Astrocyte (in vitro differentiated cells and primary cell): Measurements from ENCODE around the gene GFOD1. TPM values are rescaled to one million over a fixed set of nuclear protein-coding genes. Genes with fewer than 3 reads are reported as not detected.

Experiments used
- DNase-seq: peaks from one replicate; pipeline ENCODE4 v3.0.0-alpha.2; 2010; ENCODE audit warnings: low read depth
- FAIRE-seq: peaks from 2 replicates; lab custom pipeline; 2011; peaks lifted over from hg19 to GRCh38; lab: Jason Lieb, UNC
- H2AFZ ChIP-seq: 2 replicates; pipeline ENCODE4 v1.6.0; 2012; ENCODE audit warnings: low read depth, low read length, inconsistent platforms
- H3K27ac ChIP-seq: 2 replicates; pipeline ENCODE4 v1.5.1; 2011; ENCODE audit warnings: low read depth, low read length, inconsistent platforms
- H3K27me3 ChIP-seq: 2 replicates; pipeline ENCODE4 v1.6.0; 2011; ENCODE audit warnings: low read length, inconsistent platforms; ENCODE audit not compliant: insufficient read depth
- H3K36me3 ChIP-seq: 2 replicates; pipeline ENCODE4 v1.5.1; 2011; ENCODE audit warnings: low read length, inconsistent platforms; ENCODE audit not compliant: insufficient read depth
- H3K4me1 ChIP-seq: 2 replicates; pipeline ENCODE4 v1.5.1; 2011; ENCODE audit warnings: low read length, inconsistent platforms; ENCODE audit not compliant: insufficient read depth
- H3K4me2 ChIP-seq: 2 replicates; pipeline ENCODE4 v1.6.0; 2012; ENCODE audit warnings: low read length, inconsistent platforms
- H3K4me3 ChIP-seq: 2 replicates; pipeline ENCODE4 v1.5.1; 2011; ENCODE audit warnings: low read depth, mild to moderate bottlenecking, low read length, inconsistent platforms; ENCODE audit not compliant: insufficient read depth
- H3K79me2 ChIP-seq: 2 replicates; pipeline ENCODE4 v1.6.0; 2012; ENCODE audit warnings: mild to moderate bottlenecking, low read length, inconsistent platforms; ENCODE audit not compliant: insufficient read depth
- H3K9ac ChIP-seq: 2 replicates; pipeline ENCODE4 v1.6.0; 2012; ENCODE audit warnings: mild to moderate bottlenecking, low read length, inconsistent platforms
- H3K9me3 ChIP-seq: 2 replicates; pipeline ENCODE4 v1.5.1; 2012; ENCODE audit warnings: low read depth, mild to moderate bottlenecking, low read length, inconsistent platforms; ENCODE audit not compliant: insufficient read depth
- H4K20me1 ChIP-seq: 2 replicates; pipeline ENCODE4 v1.6.0; 2012; ENCODE audit warnings: low read length, inconsistent platforms; ENCODE audit not compliant: insufficient read depth
- H3K27ac Mint-ChIP-seq: one replicate; pipeline ENCODE4 v1.8.0; 2021; ENCODE audit warnings: mild to moderate bottlenecking, mixed read lengths; ENCODE audit not compliant: unreplicated experiment
- H3K27me3 Mint-ChIP-seq: one replicate; pipeline ENCODE4 v1.8.0; 2021; ENCODE audit warnings: low read depth, mixed read lengths; ENCODE audit not compliant: unreplicated experiment
- H3K36me3 Mint-ChIP-seq: one replicate; pipeline ENCODE4 v1.8.0; 2021; ENCODE audit warnings: low read depth, mixed read lengths; ENCODE audit not compliant: unreplicated experiment
- H3K4me1 Mint-ChIP-seq: one replicate; pipeline ENCODE4 v1.8.0; 2021; ENCODE audit warnings: low read depth, mixed read lengths; ENCODE audit not compliant: unreplicated experiment
- H3K4me3 Mint-ChIP-seq: one replicate; pipeline ENCODE4 v1.8.0; 2021; ENCODE audit warnings: mild to moderate bottlenecking, moderate library complexity, mixed read lengths; ENCODE audit not compliant: unreplicated experiment
- H3K9me3 Mint-ChIP-seq: one replicate; pipeline ENCODE4 v1.8.0; 2021; ENCODE audit warnings: mild to moderate bottlenecking, mixed read lengths; ENCODE audit not compliant: unreplicated experiment
- CTCF ChIP-seq: IDR thresholded peaks from 2 replicates; pipeline ENCODE4 v1.5.1; 2011; ENCODE audit warnings: low read depth, mild to moderate bottlenecking, inconsistent platforms, low read length, moderate library complexity; ENCODE audit not compliant: insufficient read depth
- EZH2 ChIP-seq: IDR thresholded peaks from 2 replicates; pipeline ENCODE4 v1.6.1; 2012; ENCODE audit warnings: mild to moderate bottlenecking, low read length, inconsistent platforms; ENCODE audit not compliant: insufficient read depth
- total RNA-seq: library from RNA; stranded (reverse); gene quantifications from 2 replicates; pipeline ENCODE4 v1.2.1, GENCODE V29; 2021

The GFOD1 gene
- total RNA-seq, 1 donor from 2014 or later = 10.8 TPM

GRCh38 chr6:13439644-13440043 lies 47.8 kb downstream of the GFOD1 start:
- no peaks in the 10 kb centered on the region for H3K27me3 Mint-ChIP-seq

GRCh38 chr6:13438126-13438525 lies 49.3 kb downstream of the GFOD1 start:
- Histone ChIP-seq H4K20me1 (peaks cover 3% of the 10 kb centered on the region), H3K27ac (no peak overlapping the region), H3K4me1 (no peaks in the 10 kb centered on the region), H3K9ac (no peak overlapping the region), H3K4me3 (no peak overlapping the region), H3K79me2 (no peaks in the 10 kb centered on the region), H3K27me3 (no peaks in the 10 kb centered on the region), H3K4me2 (no peak overlapping the region), H3K9me3 (no peaks in the 10 kb centered on the region), H2AFZ (no peak overlapping the region), H3K36me3 (no peaks in the 10 kb centered on the region)
- Mint-ChIP-seq H3K4me1 (peaks cover 2% of the 10 kb centered on the region), H3K9me3 (no peaks in the 10 kb centered on the region), H3K4me3 (no peak overlapping the region), H3K27ac (no peak overlapping the region), H3K36me3 (no peaks in the 10 kb centered on the region), H3K27me3 (no peaks in the 10 kb centered on the region)
- TF ChIP-seq EZH2 (no peak), CTCF (no peak)
- FAIRE-seq = no peak
- no peak for DNase-seq

More at GRCh38 chr6:13439644-13440043, 47.8 kb downstream of the GFOD1 start:
- Histone ChIP-seq H4K20me1 (peaks cover 3% of the 10 kb centered on the region), H3K79me2 (no peaks in the 10 kb centered on the region), H3K9ac (no peak overlapping the region), H3K27me3 (no peaks in the 10 kb centered on the region), H3K9me3 (no peaks in the 10 kb centered on the region), H2AFZ (no peak overlapping the region), H3K27ac (no peak overlapping the region), H3K4me1 (no peaks in the 10 kb centered on the region), H3K4me3 (no peak overlapping the region), H3K36me3 (no peaks in the 10 kb centered on the region), H3K4me2 (no peak overlapping the region)
- H3K9me3 Mint-ChIP-seq = no peaks in the 10 kb centered on the region
- H3K4me3 Mint-ChIP-seq = no peak overlapping the region
- TF ChIP-seq EZH2 (no peak), CTCF (no peak)
- no peak overlapping the region for H3K27ac Mint-ChIP-seq
- FAIRE-seq (no peak), DNase-seq (no peak)
- peaks cover 2% of the 10 kb centered on the region for H3K4me1 Mint-ChIP-seq
- H3K36me3 Mint-ChIP-seq = no peaks in the 10 kb centered on the region

GRCh38 chr6:13437218-13437996 lies 50.0 kb downstream of the GFOD1 start:
- H3K79me2 ChIP-seq = no peaks in the 10 kb centered on the region
- no peaks in the 10 kb centered on the region for H3K4me1 ChIP-seq
- H3K9me3 ChIP-seq = no peaks in the 10 kb centered on the region
- no peak overlapping the region for H3K4me2 ChIP-seq
- H2AFZ ChIP-seq = no peak overlapping the region
- Mint-ChIP-seq H3K4me1 (peaks cover 2% of the 10 kb centered on the region), H3K9me3 (no peaks in the 10 kb centered on the region), H3K27me3 (no peaks in the 10 kb centered on the region), H3K4me3 (no peak overlapping the region), H3K36me3 (no peaks in the 10 kb centered on the region), H3K27ac (no peak overlapping the region)
- H3K4me3 ChIP-seq = no peak overlapping the region
- no peaks in the 10 kb centered on the region for H3K27me3 ChIP-seq
- H3K36me3 ChIP-seq = no peaks in the 10 kb centered on the region
- no peak overlapping the region for H3K9ac ChIP-seq
- FAIRE-seq = no peak
- TF ChIP-seq CTCF (no peak), EZH2 (no peak)
- no peak for DNase-seq
- peaks cover 3% of the 10 kb centered on the region for H4K20me1 ChIP-seq
- H3K27ac ChIP-seq = no peak overlapping the region
